ENCODE results near the gene KLHL8. TPM values are rescaled to one million over a fixed set of nuclear protein-coding genes. Genes with fewer than 3 reads are reported as not detected.
A peak's percentile ranks its signal among the peaks of the same experiment; 100 is the strongest.

KLHL8 gene
- total RNA-seq, 1 experiment from 2014 or later, result 7.5 TPM

GRCh38 chr4:87209696-87210095 lies 10.7 kb downstream of the KLHL8 start:
- Histone ChIP-seq H3K27ac (ENCODE audit: insufficient read length, low read depth, low read length) (no peak overlapping the region), H4K91ac (ENCODE audit: insufficient read length, low read depth, low read length) (no peak overlapping the region), H2AK5ac (ENCODE audit: insufficient read length, low read length) (no peak overlapping the region), H3K79me2 (ENCODE audit: insufficient read depth, low read length) (no peaks in the 10 kb centered on the region; the same call in 1 of the 2 replicates), H3K4me2 (ENCODE audit: insufficient read depth, insufficient read length, low read length) (no peak overlapping the region), H3K79me1 (ENCODE audit: insufficient read depth, low read depth, low read length, poor library complexity, severe bottlenecking) (peaks cover 6% of the 10 kb centered on the region), H2BK15ac (ENCODE audit: low read depth, low read length) (no peak overlapping the region), H2BK12ac (ENCODE audit: insufficient read length, low read depth, low read length) (no peak overlapping the region), H3K9me3 (ENCODE audit: control insufficient read depth, low read depth, low read length) (no peaks in the 10 kb centered on the region), H2BK20ac (ENCODE audit: low read depth, low read length, poor library complexity, severe bottlenecking) (no peak overlapping the region), H2BK5ac (ENCODE audit: insufficient read length, low read length) (no peak overlapping the region), H3K4ac (ENCODE audit: low read depth, low read length) (no peak overlapping the region), H3K23me2 (ENCODE audit: insufficient read length, low read depth, low read length, poor library complexity, severe bottlenecking) (no peaks in the 10 kb centered on the region), H3K23ac (ENCODE audit: insufficient read length, low read depth, low read length) (no peak overlapping the region), H4K8ac (replicated peaks; ENCODE audit: insufficient read length, low read depth, low read length) (no peak overlapping the region), H3T11ph (ENCODE audit: low read length) (no peak overlapping the region), H4K5ac (ENCODE audit: insufficient read length, low read depth, low read length) (no peak overlapping the region), H2AFZ (ENCODE audit: low read length) (no peak overlapping the region), H3K27me3 (ENCODE audit: insufficient read depth, low read length) (no peaks in the 10 kb centered on the region), H3K14ac (ENCODE audit: insufficient read depth, low read length) (no peak overlapping the region), H3K4me1 (ENCODE audit: insufficient read depth, low read length) (no peaks in the 10 kb centered on the region), H3K9ac (ENCODE audit: extremely low read depth, insufficient read length, low read length) (no peak overlapping the region), H3K18ac (ENCODE audit: insufficient read length, low read depth, low read length) (no peak overlapping the region), H2BK120ac (ENCODE audit: low read depth, low read length, poor library complexity, severe bottlenecking) (no peak overlapping the region), H3K56ac (ENCODE audit: insufficient read length, low read depth, low read length) (no peak overlapping the region), H4K20me1 (ENCODE audit: control insufficient read depth, insufficient read depth, insufficient read length) (no peaks in the 10 kb centered on the region)
- TF ChIP-seq CTCF (conservative IDR thresholded peaks at IDR 0.05), result no peak
- Mint-ChIP-seq H3K36me3 (ENCODE audit: insufficient read depth in 1 of 3, low read depth in 3 of 3) (peaks cover 0 to 9% (median 2%) of the 10 kb centered on the region in 3 experiments; a peak in 4 of 7 replicates), H3K9me3 (no peaks in the 10 kb centered on the region; a peak in 1 of 5 replicates), H3K27me3 (ENCODE audit: low read depth) (no peaks in the 10 kb centered on the region), H3K27ac (peak overlapping the region in 1 of 3 experiments; percentile 44; a peak in 1 of 7 replicates), H3K4me1 (0 out of 4 replicates have a peak, but pooled peaks cover 0 to 3% of the 10 kb centered on the region in 2 experiments), H3K4me3 (no peak overlapping the region)
- WGBS (ENCODE audit: extremely low coverage, insufficient read length, low lambda C conversion rate), result no CpG with 5 or more reads among the region's 6 CpGs
- DNase-seq, result no peak
